Stimulated activated CD8-positive, alpha-beta memory T cell treated with anti-CD3 and anti-CD28 coated beads, Interleukin-15, amount 100 ng/mL, for 48 hours (primary cell): ENCODE results near the gene SMOC2.

Experiments used
- DNase-seq, 2 donors: peaks; one replicate each; pipeline ENCODE4 v3.0.0-alpha.2; 2020; ENCODE audit warnings: low read depth in 2 of 2

Gene SMOC2

DNA sequence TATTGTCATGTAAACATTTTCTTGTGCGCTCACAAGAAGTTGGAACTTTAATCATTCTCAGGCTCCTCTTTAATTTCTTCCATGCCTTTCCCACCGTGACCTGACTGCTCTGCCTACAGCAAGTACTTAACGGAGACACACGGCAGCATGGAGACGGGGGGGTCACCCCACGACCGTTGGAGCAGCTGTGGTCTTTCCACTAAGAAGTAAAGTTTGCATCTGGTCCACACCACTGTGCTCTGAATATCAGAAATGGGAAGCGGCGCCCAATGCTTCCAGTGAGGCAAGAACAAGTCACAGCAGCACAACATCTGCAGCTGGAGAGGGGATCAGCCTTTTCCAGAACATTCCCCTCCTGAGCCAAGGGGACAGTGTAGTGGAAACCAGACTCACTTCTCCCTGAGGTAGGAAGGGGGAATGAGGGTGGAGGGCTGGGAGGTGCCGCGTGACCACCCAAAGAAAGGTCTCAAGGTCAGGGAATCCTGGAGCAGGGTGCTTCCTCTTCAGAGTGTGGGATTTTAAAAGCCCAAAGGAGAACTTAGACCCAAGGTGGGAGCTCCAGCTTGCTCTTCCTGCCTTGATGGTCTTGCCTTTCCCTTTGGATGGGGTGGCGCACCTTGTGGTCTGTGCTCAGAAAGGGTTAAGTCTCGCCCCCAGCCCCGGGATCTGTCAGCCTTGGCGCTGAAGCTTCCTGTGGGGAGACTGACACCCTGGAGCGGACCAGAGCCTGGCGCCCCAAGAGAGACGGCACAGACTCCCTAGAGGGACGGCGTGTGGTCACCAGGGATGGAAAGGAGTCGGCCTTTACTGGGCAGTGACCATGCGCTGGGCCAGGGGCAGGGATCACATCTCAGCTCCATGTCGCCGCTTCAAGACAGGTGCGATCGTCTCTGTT lies 25.6 kb upstream of the SMOC2 start:
- DNase-seq, result no peak

- no peak for DNase-seq
Observed at GRCh38 chr6:168415993-168416530, 24.9 kb upstream of the SMOC2 start.

DNA sequence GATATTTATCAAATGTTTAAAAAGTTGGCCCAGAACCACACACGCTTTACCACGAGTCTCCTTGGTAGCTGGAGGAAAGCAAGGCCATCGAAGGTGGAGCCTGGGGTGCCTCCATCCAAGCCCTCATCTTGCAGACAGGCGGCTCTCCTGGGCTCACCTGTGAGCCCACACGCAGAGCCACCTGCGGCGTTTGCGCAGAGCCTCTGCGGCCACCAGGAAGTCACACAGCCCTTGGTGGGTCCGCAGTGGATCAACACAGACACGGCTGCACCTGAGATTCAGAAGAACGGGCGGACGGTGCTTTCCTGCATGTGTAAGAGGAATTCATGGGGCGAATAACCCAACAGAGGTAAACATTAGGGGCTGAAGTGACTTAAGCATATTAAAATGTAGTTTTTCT lies 24.5 kb upstream of the SMOC2 start:
- DNase-seq, result no peak

DNA sequence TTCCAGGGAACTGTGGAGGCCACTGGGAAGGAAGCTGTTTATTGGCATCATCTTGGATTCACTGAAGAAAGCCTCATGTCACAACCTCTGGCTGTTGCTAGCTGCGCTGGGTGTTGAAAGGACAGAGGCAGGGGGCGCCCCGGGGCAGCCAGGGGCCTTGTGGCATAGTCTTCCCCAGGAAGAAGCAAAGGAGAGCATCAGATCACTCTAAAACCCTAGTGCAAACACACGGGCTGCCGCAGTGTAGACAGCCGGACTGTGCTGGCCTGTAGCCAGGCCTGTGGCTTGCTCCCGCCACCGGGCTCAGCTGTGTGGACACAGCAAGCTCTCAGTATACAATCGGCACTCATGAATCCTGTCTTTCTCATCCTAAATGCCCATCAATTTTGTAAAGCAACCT lies 23.8 kb upstream of the SMOC2 start:
- DNase-seq, result no peak

DNA sequence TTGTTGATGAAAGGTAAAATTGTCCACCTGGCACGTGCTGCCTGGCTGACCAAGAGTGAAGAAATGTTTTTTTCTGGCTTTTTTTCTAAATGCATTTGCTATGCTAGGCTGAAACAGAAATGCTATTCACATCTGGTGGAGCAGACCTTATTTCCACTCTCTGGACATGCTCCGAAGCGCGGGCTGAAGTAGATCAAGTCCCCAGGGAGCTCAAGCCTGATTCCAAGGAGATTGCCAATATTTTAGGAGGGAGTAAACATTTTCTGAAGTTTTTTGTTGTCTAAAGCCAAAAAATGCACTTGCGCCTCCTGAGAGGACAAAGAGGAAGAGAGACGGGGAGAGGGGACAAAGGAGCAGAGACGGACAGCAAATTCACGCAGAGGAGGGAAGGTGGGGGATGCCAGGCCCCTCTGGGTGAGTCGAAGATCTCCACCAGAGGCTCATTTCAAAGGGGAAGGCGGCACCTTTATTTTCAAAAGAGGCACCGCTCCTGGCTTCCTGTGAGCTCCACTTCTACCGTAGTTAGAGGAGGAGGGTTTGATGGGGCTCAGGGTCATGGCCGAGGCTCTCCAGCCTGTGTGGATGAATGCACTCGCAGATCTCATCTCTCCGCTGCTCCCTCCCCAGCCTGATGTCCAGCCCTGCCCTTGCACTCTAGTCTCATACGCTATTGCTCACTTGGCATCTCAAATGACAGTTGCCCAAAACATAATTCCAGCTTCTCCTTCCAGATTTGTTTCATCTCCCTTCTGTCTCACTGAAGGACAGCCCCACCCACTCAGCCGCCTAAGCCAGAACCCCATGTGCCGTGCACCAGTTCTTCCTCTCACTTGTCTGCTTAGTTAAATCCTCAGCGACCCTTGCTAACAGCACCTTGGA lies 23.1 kb upstream of the SMOC2 start:
- no peak for DNase-seq

DNA sequence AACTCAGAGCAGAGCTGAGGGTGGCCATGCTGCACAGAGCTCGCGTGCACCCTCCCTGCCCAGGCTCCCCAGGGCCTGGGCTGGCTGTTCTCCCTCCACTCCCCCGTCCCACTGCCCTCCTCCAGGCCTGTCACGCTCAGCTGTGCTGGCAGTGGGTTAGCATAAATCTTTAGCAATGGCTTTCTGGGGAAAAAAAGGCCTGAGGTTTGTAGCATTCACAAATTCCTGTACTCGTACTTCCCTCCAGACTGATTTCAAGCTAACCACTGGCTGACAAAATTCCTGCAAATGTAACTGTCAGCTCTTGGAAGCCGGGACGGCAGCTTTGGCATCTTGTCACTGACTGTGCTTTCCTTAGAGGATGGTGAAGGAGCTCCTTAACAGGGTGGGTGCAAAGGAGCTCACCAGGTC lies 22.3 kb upstream of the SMOC2 start:
- no peak for DNase-seq

DNA sequence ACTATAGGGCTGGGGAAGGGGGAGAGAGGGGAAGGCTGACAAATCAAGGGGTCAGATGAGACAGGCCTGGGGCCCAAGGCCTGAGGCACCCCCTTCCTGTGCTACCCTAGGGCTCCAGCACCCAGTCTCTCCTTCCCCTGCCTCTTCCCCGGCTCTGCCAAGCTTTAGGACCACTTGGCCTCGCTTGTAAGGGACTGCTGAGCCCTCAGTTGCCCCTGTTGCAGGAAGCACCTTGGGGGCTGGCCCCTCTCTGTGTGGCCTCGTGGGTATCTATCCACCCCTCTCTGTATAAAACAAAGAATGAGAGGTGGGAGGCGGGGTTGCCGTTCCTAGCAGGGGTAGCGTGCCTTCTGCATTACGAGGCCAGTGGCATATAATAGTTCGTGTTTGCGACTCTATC lies 21.4 kb upstream of the SMOC2 start:
- no peak for DNase-seq

DNA sequence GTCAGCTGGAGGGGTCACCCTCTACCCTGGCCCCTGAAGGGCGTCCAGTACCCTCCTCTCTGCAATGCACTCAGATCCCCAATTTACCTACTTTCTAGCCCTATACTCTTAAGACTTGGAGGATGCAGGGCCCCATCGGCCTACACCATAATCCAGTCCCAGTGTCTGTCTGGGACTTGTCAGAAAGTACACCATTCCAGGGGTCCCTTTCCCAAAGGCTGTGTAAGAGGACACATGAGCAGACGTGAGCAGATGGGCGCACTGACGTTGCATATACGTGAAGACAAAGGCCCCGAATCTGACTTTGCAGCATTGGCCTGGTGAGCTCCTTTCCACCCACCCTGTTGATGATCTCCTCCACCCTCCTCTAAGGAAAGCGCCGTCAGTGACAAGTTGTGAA lies 20.9 kb upstream of the SMOC2 start:
- DNase-seq, result no peak

GRCh38 chr6:168420706-168421105 lies 20.3 kb upstream of the SMOC2 start:
- DNase-seq, result no peak

DNA sequence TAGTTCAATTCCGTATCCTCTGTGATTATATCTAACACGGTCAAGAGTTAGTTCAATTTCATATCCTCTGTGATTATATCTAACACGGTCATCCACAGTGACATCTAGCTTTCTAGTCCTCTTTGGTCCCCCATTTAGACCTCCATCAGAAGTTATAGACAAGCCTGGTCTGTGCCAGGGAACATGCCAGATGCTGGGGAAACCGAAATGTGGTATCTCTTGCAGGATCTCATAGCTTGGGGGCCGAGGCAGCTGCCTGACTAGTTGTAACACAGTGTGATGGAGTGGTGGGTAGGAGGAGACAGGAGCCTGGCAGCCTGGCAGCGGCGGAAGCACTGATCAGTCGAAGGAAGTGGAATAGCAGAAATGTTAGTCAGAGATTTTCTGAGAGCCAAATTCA lies 13.8 kb upstream of the SMOC2 start:
- no peak for DNase-seq

- DNase-seq, result no peak
Observed at GRCh38 chr6:168428052-168428826, 12.7 kb upstream of the SMOC2 start.

DNA sequence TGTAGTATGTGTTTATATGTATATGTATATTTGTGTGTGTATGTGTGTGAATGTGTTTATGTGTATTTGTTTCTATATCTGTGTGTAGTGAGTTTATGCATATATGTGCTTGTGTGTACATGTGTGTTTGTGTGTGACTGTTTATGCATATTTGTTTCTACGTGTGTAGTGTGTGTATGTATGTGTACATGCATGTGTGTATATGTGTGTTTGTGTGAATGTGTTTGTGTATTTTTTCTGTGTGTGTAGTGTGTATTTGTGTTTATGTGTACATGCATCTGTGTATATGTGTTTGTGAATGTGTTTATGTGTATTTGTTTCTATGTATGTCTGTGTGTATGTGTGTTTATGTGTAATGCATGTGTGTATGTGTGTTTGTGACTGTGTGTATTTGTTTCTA lies 12.1 kb upstream of the SMOC2 start:
- no peak for DNase-seq

GRCh38 chr6:168432196-168432595 lies 8.8 kb upstream of the SMOC2 start:
- no peak for DNase-seq

GRCh38 chr6:168433898-168434297 lies 7.1 kb upstream of the SMOC2 start:
- no peak for DNase-seq

DNA sequence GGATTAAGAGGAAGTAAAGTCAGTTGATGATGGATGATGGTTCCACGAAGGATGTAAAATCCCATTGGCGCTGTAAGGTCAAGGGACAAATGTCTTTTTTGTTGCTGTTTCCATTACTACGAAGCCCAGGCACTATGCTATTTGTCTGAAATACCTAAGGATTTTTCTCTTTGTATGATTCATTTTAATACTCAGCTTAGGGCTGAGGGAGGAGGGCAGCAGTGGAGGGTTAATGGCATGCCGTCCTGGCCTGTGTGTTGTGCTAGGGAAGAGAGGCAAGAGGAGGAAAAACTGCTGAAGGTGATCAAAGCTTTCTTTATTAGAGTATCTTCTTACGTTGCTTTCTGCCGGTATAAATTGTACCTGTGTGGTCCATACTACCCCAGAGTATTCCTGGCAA lies 6.5 kb upstream of the SMOC2 start:
- no peak for DNase-seq

DNA sequence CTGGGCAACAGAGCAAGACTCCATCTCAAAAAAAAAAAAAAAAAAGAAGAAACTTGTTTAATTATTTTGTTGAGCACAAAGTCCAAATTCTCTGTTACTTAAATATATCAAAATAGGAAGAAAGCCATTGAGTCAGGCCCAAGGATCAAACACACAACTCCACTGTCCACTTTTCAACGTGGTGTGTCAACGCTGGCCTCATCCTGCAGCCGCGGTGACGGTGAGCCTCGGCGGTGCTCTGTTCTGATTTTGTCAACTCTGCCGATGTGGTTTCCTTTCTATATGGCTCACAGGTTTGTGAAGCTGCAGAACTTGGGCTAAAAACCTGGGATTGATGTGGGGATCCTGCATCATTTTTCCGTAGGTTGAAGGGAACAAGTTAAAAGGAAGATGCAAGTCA lies 3.2 kb upstream of the SMOC2 start:
- no peak for DNase-seq

DNA sequence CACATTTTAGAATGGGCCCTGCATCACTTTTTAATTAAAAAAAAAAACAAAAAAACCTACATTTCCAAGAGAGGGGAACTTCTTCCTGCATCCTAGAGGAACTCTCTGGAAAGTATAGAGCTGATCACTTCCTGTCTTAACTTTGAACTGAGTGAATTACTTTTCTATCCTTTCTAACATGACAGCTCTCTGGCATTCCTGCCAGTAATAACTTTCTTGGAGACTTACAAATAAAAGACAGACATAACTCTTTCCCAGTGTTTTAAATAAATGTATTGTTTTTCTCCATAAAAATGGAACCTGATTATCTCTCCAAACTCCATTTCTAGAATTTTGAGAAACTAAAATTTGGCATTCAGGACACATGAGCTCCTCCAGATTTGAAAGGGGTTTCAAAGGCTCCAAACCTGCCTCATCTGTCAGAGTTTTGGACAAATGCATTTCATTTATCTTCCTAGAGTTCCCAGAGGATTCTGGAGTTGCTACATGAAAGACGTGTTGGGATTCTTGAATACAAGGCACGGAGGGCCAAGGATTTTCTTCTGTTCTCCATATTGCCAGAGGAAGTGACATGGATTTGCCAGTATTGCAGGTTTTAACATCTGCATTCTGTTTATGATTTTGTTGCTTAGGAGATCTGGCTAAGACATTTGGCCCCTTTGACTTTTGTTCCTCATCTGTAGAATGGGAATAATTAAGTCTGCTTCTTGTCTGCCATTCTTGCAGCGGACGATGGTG lies 2.0 kb upstream of the SMOC2 start:
- no peak for DNase-seq

GRCh38 chr6:168439794-168440450 lies 1.1 kb upstream of the SMOC2 start:
- no peak for DNase-seq

DNA sequence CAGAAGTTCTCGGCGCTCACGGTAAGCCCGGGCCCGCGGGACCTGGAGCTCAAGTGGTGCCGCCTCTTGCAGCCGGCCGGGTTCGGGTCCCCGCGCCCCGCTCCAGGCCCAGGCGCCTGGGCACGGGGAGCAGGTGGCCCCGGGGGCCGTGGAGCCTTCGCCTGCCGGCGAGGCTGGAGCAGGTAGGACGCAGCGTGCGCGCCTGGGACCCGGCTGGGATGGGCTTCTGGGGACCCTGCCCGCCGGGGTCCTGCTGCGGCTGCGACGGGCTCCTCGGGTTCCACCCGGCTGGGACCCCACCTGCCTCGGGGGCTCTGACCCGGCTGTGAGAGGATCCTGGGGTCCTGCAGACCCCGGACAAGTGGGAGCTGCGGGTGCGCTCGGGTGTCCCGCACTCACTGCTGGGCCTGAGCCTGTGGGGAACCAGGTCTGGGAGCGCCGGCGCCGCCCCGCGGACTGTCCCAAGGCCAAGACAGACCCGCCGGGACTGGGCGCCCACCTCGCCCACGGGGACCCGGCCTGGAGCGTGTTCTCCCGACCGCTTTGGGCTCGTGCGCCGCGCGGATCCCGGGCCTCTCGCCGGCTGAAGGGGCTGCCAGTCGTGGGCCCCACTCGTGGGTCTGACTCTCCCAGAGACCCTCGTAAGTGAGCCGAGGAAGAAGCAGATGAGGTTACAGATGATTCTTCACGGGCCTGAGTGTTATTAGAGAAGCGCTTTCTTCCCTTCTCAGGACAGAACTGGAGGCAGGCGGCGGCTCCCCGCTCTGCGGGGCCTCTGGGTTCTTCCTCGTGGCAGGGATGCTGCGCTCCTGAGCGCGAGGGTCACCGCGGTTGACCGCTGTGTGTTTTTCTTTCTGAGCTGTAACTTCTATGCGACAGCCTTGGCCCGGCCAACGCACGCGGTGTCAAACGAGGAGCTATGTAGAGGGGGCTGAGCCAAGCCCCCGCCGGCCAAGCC lies 729 bp downstream of the SMOC2 start:
- DNase-seq, result no peak
